Fibroblast of lung (primary cell): Measurements from ENCODE around the gene AKR1B15.
"Not testable (repeated sequence)": the region's sequence is repeated elsewhere in the genome, so short reads cannot be mapped to it uniquely, and the experiment has no call there.

ENCODE experiments used
- EZH2 ChIP-seq: IDR thresholded peaks from 2 replicates; pipeline ENCODE4 v1.5.1; 2012; ENCODE audit warnings: low read length, control low read depth, mild to moderate bottlenecking; ENCODE audit errors: missing control alignments
- TF ChIP-seq, protein P1 (sequence below), 2 donors: IDR thresholded peaks in 1 of 2; conservative IDR thresholded peaks in 1 of 2; 1 replicate in 1 of 2; 2 replicates in 1 of 2; pipeline ENCODE4 v1.5.1; 2011 to 2012; ENCODE audit warnings: low read length in 2 of 2, control low read depth in 1 of 2, inconsistent platforms in 1 of 2, low read depth in 1 of 2, mild to moderate bottlenecking in 1 of 2

- TF ChIP-seq, protein P1, sequence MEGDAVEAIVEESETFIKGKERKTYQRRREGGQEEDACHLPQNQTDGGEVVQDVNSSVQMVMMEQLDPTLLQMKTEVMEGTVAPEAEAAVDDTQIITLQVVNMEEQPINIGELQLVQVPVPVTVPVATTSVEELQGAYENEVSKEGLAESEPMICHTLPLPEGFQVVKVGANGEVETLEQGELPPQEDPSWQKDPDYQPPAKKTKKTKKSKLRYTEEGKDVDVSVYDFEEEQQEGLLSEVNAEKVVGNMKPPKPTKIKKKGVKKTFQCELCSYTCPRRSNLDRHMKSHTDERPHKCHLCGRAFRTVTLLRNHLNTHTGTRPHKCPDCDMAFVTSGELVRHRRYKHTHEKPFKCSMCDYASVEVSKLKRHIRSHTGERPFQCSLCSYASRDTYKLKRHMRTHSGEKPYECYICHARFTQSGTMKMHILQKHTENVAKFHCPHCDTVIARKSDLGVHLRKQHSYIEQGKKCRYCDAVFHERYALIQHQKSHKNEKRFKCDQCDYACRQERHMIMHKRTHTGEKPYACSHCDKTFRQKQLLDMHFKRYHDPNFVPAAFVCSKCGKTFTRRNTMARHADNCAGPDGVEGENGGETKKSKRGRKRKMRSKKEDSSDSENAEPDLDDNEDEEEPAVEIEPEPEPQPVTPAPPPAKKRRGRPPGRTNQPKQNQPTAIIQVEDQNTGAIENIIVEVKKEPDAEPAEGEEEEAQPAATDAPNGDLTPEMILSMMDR (conservative IDR thresholded peaks at IDR 0.05 in 1 of 2, IDR thresholded peaks at IDR 0.05 in 1 of 2; ENCODE audit: low read depth in 1 of 2, low read length in 2 of 2), result not testable (repeated sequence)
- TF ChIP-seq EZH2, result not testable (repeated sequence)
Measured at GRCh38 chr7:134536558-134536957, 12.4 kb upstream of the AKR1B15 start.
